ENCODE data around the gene PXMP4. TPM values are rescaled to one million over a fixed set of nuclear protein-coding genes. Genes with fewer than 3 reads are reported as not detected.

The PXMP4 gene
- total RNA-seq, 1 donor from 2014 or later: 6.0 TPM

- H3K4me3 Mint-ChIP-seq (ENCODE audit: unreplicated experiment): no peak overlapping the region
- TF ChIP-seq CTCF (IDR thresholded peaks at IDR 0.05; ENCODE audit: unreplicated experiment): no peak
- H3K9me3 Mint-ChIP-seq (ENCODE audit: unreplicated experiment): no peaks in the 10 kb centered on the region
- H3K27me3 Mint-ChIP-seq (ENCODE audit: unreplicated experiment): no peaks in the 10 kb centered on the region
- no peaks in the 10 kb centered on the region for H3K36me3 Mint-ChIP-seq (ENCODE audit: low read depth, unreplicated experiment)
- no peak for DNase-seq (ENCODE audit: low spot score)
- H3K27ac Mint-ChIP-seq (ENCODE audit: unreplicated experiment): no peak overlapping the region
- peaks cover 4% of the 10 kb centered on the region for H3K4me1 Mint-ChIP-seq (ENCODE audit: unreplicated experiment)
Observed at GRCh38 chr20:33728463-33728862, 8.4 kb upstream of the PXMP4 start.

- no peak for TF ChIP-seq CTCF (IDR thresholded peaks at IDR 0.05; ENCODE audit: unreplicated experiment)
- no peak for DNase-seq (ENCODE audit: low spot score)
- H3K4me3 Mint-ChIP-seq (ENCODE audit: unreplicated experiment): no peak overlapping the region
- H3K36me3 Mint-ChIP-seq (ENCODE audit: low read depth, unreplicated experiment): no peaks in the 10 kb centered on the region
- H3K4me1 Mint-ChIP-seq (ENCODE audit: unreplicated experiment): peaks cover 4% of the 10 kb centered on the region
- no peaks in the 10 kb centered on the region for H3K27me3 Mint-ChIP-seq (ENCODE audit: unreplicated experiment)
- H3K27ac Mint-ChIP-seq (ENCODE audit: unreplicated experiment): no peak overlapping the region
- H3K9me3 Mint-ChIP-seq (ENCODE audit: unreplicated experiment): no peaks in the 10 kb centered on the region
Observed at GRCh38 chr20:33727806-33728205, 7.7 kb upstream of the PXMP4 start.

- no peak for TF ChIP-seq CTCF (IDR thresholded peaks at IDR 0.05; ENCODE audit: unreplicated experiment)
- Mint-ChIP-seq H3K27ac (ENCODE audit: unreplicated experiment) (no peak overlapping the region), H3K36me3 (ENCODE audit: low read depth, unreplicated experiment) (no peaks in the 10 kb centered on the region), H3K9me3 (ENCODE audit: unreplicated experiment) (no peaks in the 10 kb centered on the region), H3K4me1 (ENCODE audit: unreplicated experiment) (peaks cover 4% of the 10 kb centered on the region), H3K27me3 (ENCODE audit: unreplicated experiment) (no peaks in the 10 kb centered on the region), H3K4me3 (ENCODE audit: unreplicated experiment) (no peak overlapping the region)
- DNase-seq (ENCODE audit: low spot score): no peak
Observed at GRCh38 chr20:33727115-33727479, 7.0 kb upstream of the PXMP4 start.

GRCh38 chr20:33725607-33726264, 5.6 kb upstream of the PXMP4 start:
- Mint-ChIP-seq H3K36me3 (ENCODE audit: low read depth, unreplicated experiment) (no peaks in the 10 kb centered on the region), H3K9me3 (ENCODE audit: unreplicated experiment) (no peaks in the 10 kb centered on the region), H3K4me3 (ENCODE audit: unreplicated experiment) (no peak overlapping the region), H3K4me1 (ENCODE audit: unreplicated experiment) (no peaks in the 10 kb centered on the region), H3K27ac (ENCODE audit: unreplicated experiment) (no peak overlapping the region), H3K27me3 (ENCODE audit: unreplicated experiment) (peaks cover 3% of the 10 kb centered on the region)
- no peak for TF ChIP-seq CTCF (IDR thresholded peaks at IDR 0.05; ENCODE audit: unreplicated experiment)
- DNase-seq (ENCODE audit: low spot score): no peak

GRCh38 chr20:33724439-33725094, 4.5 kb upstream of the PXMP4 start:
- no peak for DNase-seq (ENCODE audit: low spot score)
- H3K4me3 Mint-ChIP-seq (ENCODE audit: unreplicated experiment): no peak overlapping the region
- H3K27me3 Mint-ChIP-seq (ENCODE audit: unreplicated experiment): peaks cover 3% of the 10 kb centered on the region
- no peak for TF ChIP-seq CTCF (IDR thresholded peaks at IDR 0.05; ENCODE audit: unreplicated experiment)
- H3K27ac Mint-ChIP-seq (ENCODE audit: unreplicated experiment): no peak overlapping the region
- H3K36me3 Mint-ChIP-seq (ENCODE audit: low read depth, unreplicated experiment): peaks cover 3% of the 10 kb centered on the region
- peaks cover 4% of the 10 kb centered on the region for H3K4me1 Mint-ChIP-seq (ENCODE audit: unreplicated experiment)
- no peaks in the 10 kb centered on the region for H3K9me3 Mint-ChIP-seq (ENCODE audit: unreplicated experiment)
